ENCODE data around the gene ZNF710. TPM values are rescaled to one million over a fixed set of nuclear protein-coding genes. Genes with fewer than 3 reads are reported as not detected.
A peak's percentile ranks its signal among the peaks of the same experiment; 100 is the strongest.

The ZNF710 gene
- total and polyA plus RNA-seq, 2 of the 8 experiments (the other 6 are each of a cell fraction or from before 2014, with no cell fraction given): 10.5 to 24.0 TPM

DNA sequence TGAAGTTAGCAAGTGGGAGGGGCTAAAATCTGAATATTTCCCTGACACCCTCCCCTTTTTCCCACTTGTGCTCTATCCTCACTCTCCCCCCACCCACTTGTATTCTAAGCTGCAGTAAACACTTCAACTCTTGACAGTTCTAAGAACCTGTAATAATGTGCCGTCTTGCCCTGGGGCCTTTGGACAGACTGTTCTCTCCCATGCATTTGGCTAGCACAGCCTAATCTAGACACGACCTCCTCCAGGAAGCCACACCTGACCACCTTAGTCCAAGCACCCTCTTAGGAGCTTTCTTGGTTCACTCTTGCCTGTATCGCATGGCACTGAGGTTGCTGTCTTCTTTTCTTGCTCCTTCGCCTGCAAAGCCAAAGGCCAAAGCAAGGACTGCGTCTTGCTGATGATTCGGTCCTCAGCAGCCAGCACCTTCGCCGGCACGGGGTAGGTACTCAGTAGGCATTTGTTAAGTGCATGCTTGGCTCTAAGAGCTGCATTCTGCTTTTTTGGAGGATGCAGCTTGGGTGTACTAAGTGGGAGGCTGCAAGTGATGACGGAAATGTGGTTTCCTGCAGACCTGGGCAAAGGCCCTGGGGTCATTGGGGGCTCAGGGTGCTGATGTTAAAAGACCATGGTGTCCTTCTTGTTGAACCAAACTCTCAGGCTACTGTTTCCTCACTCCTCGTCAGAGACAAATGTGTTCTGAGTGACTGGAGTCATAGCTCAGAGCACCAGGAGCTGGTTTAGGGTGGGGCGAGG lies 2.0 kb upstream of the ZNF710 start:
- H2BK12ac ChIP-seq (ENCODE audit: low read depth, low read length): peak overlapping the region; percentile 45; the same call in 1 of the 2 replicates
- FAIRE-seq (no peak), DNase-seq (ENCODE audit: low read depth in 1 of 2, low spot score in 2 of 2) (no peak)
- H3K23ac ChIP-seq (ENCODE audit: insufficient read length): no peak overlapping the region
- POLR2A ChIA-PET (ENCODE audit: partially characterized antibody): interaction anchor here (0.8 to 4.3 kb wide), 12 partner anchors 9 to 100 kb away, joined by 3 to 29 read pairs (median 3); no protein-coding TSS in a partner anchor
- H3K23me2 ChIP-seq (ENCODE audit: low read depth, low read length): peaks cover 6% of the 10 kb centered on the region; the same call in 1 of the 2 replicates
- H3K14ac ChIP-seq (ENCODE audit: insufficient read length): no peak overlapping the region
- peak overlapping the region; percentile 87 for H2AK5ac ChIP-seq (ENCODE audit: low read depth, low read length)
- peaks cover 0 to 7% (median 2%) of the 10 kb centered on the region in 4 experiments; a peak in 2 of 7 replicates for H3K27me3 ChIP-seq (replicated peaks in 1 of 4; ENCODE audit: control insufficient read depth in 3 of 4, extremely low read depth in 1 of 4, insufficient read depth in 3 of 4, low read length in 3 of 4)
- CTCF ChIA-PET (ENCODE audit: partially characterized antibody): interaction anchor here (0.8 to 2.7 kb wide), 10 partner anchors 11 to 124 kb away, joined by 3 to 9 read pairs (median 4); no protein-coding TSS in a partner anchor
- H2AFZ ChIP-seq (ENCODE audit: low read length): no peak overlapping the region
- H4K8ac ChIP-seq (ENCODE audit: extremely low read depth, insufficient read depth, low read length): no peak overlapping the region
- H2BK120ac ChIP-seq (replicated peaks; ENCODE audit: low read depth, low read length): no peak overlapping the region
- peak overlapping the region; percentile 83 for H3K18ac ChIP-seq (ENCODE audit: extremely low read depth, low read length)
- peak overlapping the region; percentile 3 for H3K4ac ChIP-seq (replicated peaks; ENCODE audit: insufficient read length, low read depth, low read length)
- 69% methylated on average over 12 of the region's 12 CpGs; no CpG with 5 or more reads in 1 of the 2 experiments for WGBS, 2 experiments (ENCODE audit: extremely low coverage in 1 of 2, insufficient coverage in 1 of 2, insufficient read length in 1 of 2, insufficient replicate concordance in 2 of 2, low coverage in 1 of 2, low lambda C conversion rate in 2 of 2, missing lambda C conversion rate in 1 of 2)
- no peaks in the 10 kb centered on the region for H3K79me1 ChIP-seq (ENCODE audit: low read depth, low read length)
- H3K4me2 ChIP-seq (ENCODE audit: insufficient read depth in 1 of 2, low read depth in 2 of 2, low read length in 2 of 2): peak overlapping the region; percentile 78 to 82; a peak in 3 of 4 replicates
- H3K56ac ChIP-seq (replicated peaks; ENCODE audit: insufficient read length, low read depth, low read length): no peak overlapping the region
- TF ChIP-seq HDAC2 (IDR thresholded peaks at IDR 0.05; ENCODE audit: borderline replicate concordance in 1 of 2, low read depth in 2 of 2, low read length in 2 of 2): no peak
- TF ChIP-seq KDM1A (IDR thresholded peaks at IDR 0.05; ENCODE audit: borderline replicate concordance, low read length): peak; percentile 66; the same call in 1 of the 2 replicates
- H3K4me1 ChIP-seq (replicated peaks in 1 of 4; ENCODE audit: control insufficient read depth in 3 of 4, insufficient read depth in 4 of 4, low read length in 3 of 4): peaks cover 6 to 17% (median 8%) of the 10 kb centered on the region in 4 experiments
- peak overlapping the region; percentile 5 for H4K91ac ChIP-seq (replicated peaks; ENCODE audit: insufficient read length, low read length)
- peak overlapping the region in 3 of 4 experiments; percentile 47 to 73 (median 56); a peak in 6 of 8 replicates for H3K4me3 ChIP-seq (ENCODE audit: extremely low read depth in 1 of 4, insufficient read depth in 2 of 4, low read depth in 3 of 4, low read length in 4 of 4)
- no peak overlapping the region for H4K5ac ChIP-seq (ENCODE audit: insufficient read length, low read depth, low read length)
- H3K9ac ChIP-seq (replicated peaks in 1 of 4; ENCODE audit: extremely low read depth in 1 of 4, low read depth in 3 of 4, low read length in 3 of 4): no peak overlapping the region; a peak in 1 of 7 replicates
- peaks cover 0 to 16% of the 10 kb centered on the region in 2 experiments; a peak in 2 of 4 replicates for H3K79me2 ChIP-seq (ENCODE audit: control insufficient read depth in 1 of 2, insufficient read depth in 2 of 2, low read length in 2 of 2)
- H3K9me3 ChIP-seq (ENCODE audit: insufficient read depth in 2 of 2, low read depth in 1 of 2, low read length in 1 of 2): no peaks in the 10 kb centered on the region
- peaks cover 0 to 3% of the 10 kb centered on the region in 2 experiments for H4K20me1 ChIP-seq (replicated peaks in 1 of 2; ENCODE audit: control insufficient read depth in 1 of 2, insufficient read depth in 2 of 2, low read length in 2 of 2)
- H2BK20ac ChIP-seq (ENCODE audit: low read length): peak overlapping the region; percentile 93; the same call in 1 of the 2 replicates
- peak overlapping the region; percentile 23 for H2BK15ac ChIP-seq (ENCODE audit: low read length)
- H2BK5ac ChIP-seq (ENCODE audit: low read depth, low read length): peak overlapping the region; percentile 71; the same call in 1 of the 2 replicates
- H3K36me3 ChIP-seq (ENCODE audit: control insufficient read depth in 2 of 4, insufficient read depth in 4 of 4, low read length in 3 of 4): no peaks in the 10 kb centered on the region; a peak in 1 of 8 replicates
- H3K27ac ChIP-seq (ENCODE audit: low read depth, low read length): no peak overlapping the region

Measured in H1 (cell line).